ENCODE measurements around the gene SLC7A4.

Gene SLC7A4

GRCh38 chr22:20997536-20998257 is 34.7 kb downstream of the SLC7A4 start:
- no peak for DNase-seq

- no peak for DNase-seq
These were observed 35.5 kb downstream of the SLC7A4 start for GRCh38 chr22:20996598-20997535.

- DNase-seq, result no peak
These were observed 36.3 kb downstream of the SLC7A4 start for GRCh38 chr22:20996031-20996410.

- no peak for DNase-seq
These were observed 36.9 kb downstream of the SLC7A4 start for GRCh38 chr22:20995329-20996030.

GRCh38 chr22:20994902-20995241 is 37.5 kb downstream of the SLC7A4 start:
- no peak for DNase-seq

GRCh38 chr22:20994128-20994901 is 38.0 kb downstream of the SLC7A4 start:
- no peak for DNase-seq

- DNase-seq, result no peak
These were observed 38.8 kb downstream of the SLC7A4 start for GRCh38 chr22:20993304-20994127.

- DNase-seq, result no peak
These were observed 39.7 kb downstream of the SLC7A4 start for GRCh38 chr22:20992456-20993303.

- no peak for DNase-seq
These were observed 40.3 kb downstream of the SLC7A4 start for GRCh38 chr22:20992056-20992442.

- no peak for DNase-seq
These were observed 40.9 kb downstream of the SLC7A4 start for GRCh38 chr22:20991252-20992055.

GRCh38 chr22:20990184-20991180 is 41.9 kb downstream of the SLC7A4 start:
- DNase-seq, result no peak

- no peak for DNase-seq
These were observed 42.8 kb downstream of the SLC7A4 start for GRCh38 chr22:20989323-20990138.

GRCh38 chr22:20988573-20989322 is 43.6 kb downstream of the SLC7A4 start:
- DNase-seq, result no peak

GRCh38 chr22:20987375-20987774 is 45.0 kb downstream of the SLC7A4 start:
- no peak for DNase-seq

GRCh38 chr22:20986365-20986764 is 46.0 kb downstream of the SLC7A4 start:
- no peak for DNase-seq

- no peak for DNase-seq
These were observed 46.6 kb downstream of the SLC7A4 start for GRCh38 chr22:20985720-20986119.

Measured in NCI-H2227 treated with DMSO at 0.1 percent for 48 hours (cell line).